OCI-LY7 (cell line): Measurements from ENCODE around the gene NOP9. TPM values are rescaled to one million over a fixed set of nuclear protein-coding genes. Genes with fewer than 3 reads are reported as not detected.

ENCODE experiments used
- BruUV-seq: library from RNA; stranded (reverse); fragments of 400-500 nt; replicated peaks from 2 replicates; lab custom pipeline; 2021; lab: Mats Ljungman, UMichigan
- CTCF ChIA-PET: fragments of 300-600 bp; sonication (Branson Sonifier 250); formaldehyde crosslinking; loops from one replicate; lab custom pipeline; 2022; ENCODE audit warnings: antibody characterized with exemption; ENCODE audit not compliant: unreplicated experiment; lab: Charles Lee
- POLR2A ChIA-PET: fragments of 300-600 bp; sonication (Branson Sonifier 250); formaldehyde crosslinking; loops from one replicate; lab custom pipeline; 2022; ENCODE audit warnings: antibody characterized with exemption; lab: Charles Lee
- DNase-seq: peaks from one replicate; pipeline ENCODE4 v3.0.0-alpha.2; 2015; ENCODE audit warnings: low spot score
- H2AFZ ChIP-seq: fragments of 200-600 bp; sonication (generic), shearing (Covaris generic); 2 replicates; pipeline ENCODE4 v1.6.1; 2014; ENCODE audit warnings: mild to moderate bottlenecking, antibody characterized with exemption, low read length, moderate library complexity
- H3K27ac ChIP-seq: fragments of 200-600 bp; sonication (generic); 2 replicates; pipeline ENCODE4 v1.5.1; 2014; ENCODE audit warnings: mixed run types, low read depth, mild to moderate bottlenecking, moderate library complexity, low read length, inconsistent platforms; ENCODE audit not compliant: poor library complexity, severe bottlenecking
- H3K36me3 ChIP-seq: fragments of 200-600 bp; sonication (generic); 2 replicates; pipeline ENCODE4 v1.6.1; 2014; ENCODE audit warnings: mild to moderate bottlenecking, antibody characterized with exemption, low read length, moderate library complexity, mixed read lengths; ENCODE audit not compliant: insufficient read depth
- H3K4me1 ChIP-seq: fragments of 200-600 bp; sonication (generic); 2 replicates; pipeline ENCODE4 v1.5.1; 2014; ENCODE audit warnings: mild to moderate bottlenecking, low read length; ENCODE audit not compliant: insufficient read depth, poor library complexity, severe bottlenecking
- H3K4me2 ChIP-seq: fragments of 200-600 bp; sonication (generic); 2 replicates; pipeline ENCODE4 v1.6.1; 2014; ENCODE audit warnings: mild to moderate bottlenecking, low read length
- H3K4me3 ChIP-seq: fragments of 200-600 bp; sonication (generic); 2 replicates; pipeline ENCODE4 v1.5.1; 2014; ENCODE audit warnings: mild to moderate bottlenecking, low read depth, low read length; ENCODE audit not compliant: poor library complexity, severe bottlenecking
- H3K79me2 ChIP-seq: fragments of 200-600 bp; sonication (generic); 2 replicates; pipeline ENCODE4 v1.6.1; 2016; ENCODE audit warnings: low read depth, mild to moderate bottlenecking, low read length, moderate library complexity, mixed read lengths; ENCODE audit not compliant: insufficient read depth
- H3K9me2 ChIP-seq: fragments of 200-600 bp; sonication (generic); 2 replicates; pipeline ENCODE4 v1.6.1; 2016; ENCODE audit warnings: mild to moderate bottlenecking, low read length, mixed read lengths; ENCODE audit not compliant: insufficient read depth
- H3K9me3 ChIP-seq: fragments of 200-600 bp; sonication (generic); 2 replicates; pipeline ENCODE4 v1.6.1; 2014; ENCODE audit warnings: mild to moderate bottlenecking, mixed run types, low read length, mixed read lengths
- H4K20me1 ChIP-seq: fragments of 200-600 bp; sonication (generic); 2 replicates; pipeline ENCODE4 v1.6.1; 2014; ENCODE audit warnings: mild to moderate bottlenecking, antibody characterized with exemption, low read length, moderate library complexity, mixed read lengths; ENCODE audit not compliant: insufficient read depth
- EZH2phosphoT487 ChIP-seq: fragments of 200-600 bp; sonication (generic); IDR thresholded peaks from 2 replicates; pipeline ENCODE4 v1.6.1; 2018; ENCODE audit warnings: low read depth, borderline replicate concordance, mild to moderate bottlenecking, mixed run types, antibody characterized with exemption, low read length, moderate library complexity, mixed read lengths
- intact Hi-C: fragments of 100-400 bp; cut with micrococcal nuclease; formaldehyde crosslinking; loops from one replicate; pipeline ENCODE4 v1.10.0; 2022; ENCODE audit not compliant: unreplicated experiment
- total RNA-seq, 2 experiments: library from RNA; depleted of rRNA in 1 of 2; stranded (reverse); fragments of >200 nt in 1 of 2; shearing (Covaris generic) in 1 of 2; gene quantifications; 2 replicates each; pipeline ENCODE4 v1.2.3, GENCODE V29; 2014 to 2022
- TF ChIP-seq, protein P1 (sequence below): fragments of 200-600 bp; sonication (generic); conservative IDR thresholded peaks from 2 replicates; pipeline ENCODE4 v1.5.1; 2014; ENCODE audit warnings: mild to moderate bottlenecking, antibody characterized with exemption, low read length, moderate library complexity, mixed read lengths

NOP9 gene
- total RNA-seq, 2 experiments from 2014 or later, result 33.2 to 52.6 TPM

DNA sequence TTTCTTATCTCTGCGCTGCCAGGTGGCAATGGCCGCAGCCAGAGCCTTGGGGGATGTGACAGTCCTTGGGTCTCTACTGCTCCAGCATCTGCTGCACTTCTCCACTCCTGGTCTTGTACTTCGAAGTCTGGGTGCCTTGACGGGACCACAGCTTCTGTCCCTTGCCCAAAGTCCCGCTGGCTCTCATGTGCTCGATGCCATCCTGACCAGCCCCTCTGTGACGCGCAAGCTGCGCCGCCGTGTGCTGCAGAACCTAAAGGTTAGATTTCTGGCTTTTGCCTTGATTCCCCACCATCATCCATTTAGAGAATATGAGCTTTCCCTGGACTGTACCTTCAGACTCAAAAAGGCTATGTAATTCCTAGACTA is 4.4 kb downstream of the NOP9 start:
- Histone ChIP-seq H3K9me3 (no peaks in the 10 kb centered on the region), H3K36me3 (peaks cover 81% of the 10 kb centered on the region), H4K20me1 (peaks cover 11% of the 10 kb centered on the region; the same call in 1 of the 2 replicates), H2AFZ (no peak overlapping the region), H3K4me1 (peaks cover 15% of the 10 kb centered on the region), H3K4me2 (no peak overlapping the region), H3K9me2 (no peaks in the 10 kb centered on the region), H3K27ac (no peak overlapping the region), H3K4me3 (no peak overlapping the region), H3K79me2 (peaks cover 23% of the 10 kb centered on the region)
- no TSS peak for BruUV-seq
- DNase-seq, result no peak
- no peak for TF ChIP-seq EZH2phosphoT487
- TF ChIP-seq, protein P1, sequence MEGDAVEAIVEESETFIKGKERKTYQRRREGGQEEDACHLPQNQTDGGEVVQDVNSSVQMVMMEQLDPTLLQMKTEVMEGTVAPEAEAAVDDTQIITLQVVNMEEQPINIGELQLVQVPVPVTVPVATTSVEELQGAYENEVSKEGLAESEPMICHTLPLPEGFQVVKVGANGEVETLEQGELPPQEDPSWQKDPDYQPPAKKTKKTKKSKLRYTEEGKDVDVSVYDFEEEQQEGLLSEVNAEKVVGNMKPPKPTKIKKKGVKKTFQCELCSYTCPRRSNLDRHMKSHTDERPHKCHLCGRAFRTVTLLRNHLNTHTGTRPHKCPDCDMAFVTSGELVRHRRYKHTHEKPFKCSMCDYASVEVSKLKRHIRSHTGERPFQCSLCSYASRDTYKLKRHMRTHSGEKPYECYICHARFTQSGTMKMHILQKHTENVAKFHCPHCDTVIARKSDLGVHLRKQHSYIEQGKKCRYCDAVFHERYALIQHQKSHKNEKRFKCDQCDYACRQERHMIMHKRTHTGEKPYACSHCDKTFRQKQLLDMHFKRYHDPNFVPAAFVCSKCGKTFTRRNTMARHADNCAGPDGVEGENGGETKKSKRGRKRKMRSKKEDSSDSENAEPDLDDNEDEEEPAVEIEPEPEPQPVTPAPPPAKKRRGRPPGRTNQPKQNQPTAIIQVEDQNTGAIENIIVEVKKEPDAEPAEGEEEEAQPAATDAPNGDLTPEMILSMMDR, result no peak
- CTCF ChIA-PET, result interaction anchor here (1.0 to 1.7 kb wide), 2 partner anchors 21 to 36 kb away, joined by 3 read pairs; partner anchors contain the start of gene RIPK3
- POLR2A ChIA-PET, result no interaction called here
- intact Hi-C loops, result no loop called here

DNA sequence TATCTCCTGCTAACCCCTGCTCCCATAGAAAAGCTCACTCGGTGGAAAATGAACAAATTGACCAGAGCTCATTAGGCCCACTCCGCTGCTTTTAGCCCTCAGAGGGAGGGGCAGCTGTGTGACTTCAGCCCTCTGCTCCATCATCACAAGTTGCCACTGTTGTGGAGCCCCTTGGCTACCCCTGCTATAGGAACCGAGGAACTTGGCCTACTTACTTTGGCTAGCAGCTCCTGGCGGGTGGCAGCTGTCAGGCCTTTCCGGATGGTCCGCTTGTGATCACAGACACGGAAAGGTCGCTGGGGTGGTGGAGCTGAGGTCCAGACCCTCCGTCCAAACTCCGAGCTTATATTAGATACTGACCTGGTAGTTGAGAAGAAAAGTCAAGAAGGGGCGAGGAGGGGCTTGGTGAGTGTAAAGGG is 7.5 kb downstream of the NOP9 start:
- Histone ChIP-seq H3K4me2 (no peak overlapping the region), H3K36me3 (peaks cover 97% of the 10 kb centered on the region), H3K9me3 (no peaks in the 10 kb centered on the region)

More for the DNA sequence above, 7.5 kb downstream of the NOP9 start:
- Histone ChIP-seq H3K4me1 (peaks cover 18% of the 10 kb centered on the region), H2AFZ (no peak overlapping the region), H3K27ac (no peak overlapping the region), H3K4me3 (no peak overlapping the region), H3K9me2 (no peaks in the 10 kb centered on the region), H4K20me1 (no peaks in the 10 kb centered on the region), H3K79me2 (no peaks in the 10 kb centered on the region)
- ChIA-PET CTCF (interaction anchor here (0.5 to 3.1 kb wide), 4 partner anchors 62 to 125 kb away, joined by 3 to 17 read pairs (median 7); partner anchors contain the start of gene TINF2), POLR2A (interaction anchor here (1.4 kb wide), 1 partner anchor 8 kb away, joined by 3 read pairs; the partner anchor contains the start of genes DHRS1 and NOP9)
- BruUV-seq, result TSS peak; percentile 43
- DNase-seq, result no peak
- TF ChIP-seq, protein P1, result no peak
- TF ChIP-seq EZH2phosphoT487, result no peak
- intact Hi-C loops, result no loop called here
